Heart left ventricle (tissue), 16 donors: Measurements from ENCODE around the gene IQGAP2. TPM values are rescaled to one million over a fixed set of nuclear protein-coding genes. Genes with fewer than 3 reads are reported as not detected.

Source experiments
- ATAC-seq, 4 donors: fragments of 200-7000 bp; cut with Tn5 transposase; one replicate each; pipeline ENCODE4 v1.9.1; 2020 to 2022; ENCODE audit warnings: moderate library complexity in 4 of 4, mild to moderate bottlenecking in 3 of 4, moderate number of reproducible peaks in 1 of 4
- DNase-seq, 5 donors: peaks; one replicate each; pipeline ENCODE4 v3.0.0-alpha.2; 2020
- H3K27ac ChIP-seq, 12 donors: fragments of 200-600 bp; sonication (generic) in 4 of 12; one replicate each; pipeline versions ENCODE4 v1.5.0 to v1.8.0; 2016 to 2022; ENCODE audit warnings: mild to moderate bottlenecking in 2 of 12
- H3K27me3 ChIP-seq, 9 donors: fragments of 200-600 bp; sonication (generic) in 2 of 9; one replicate each; pipeline versions ENCODE4 v1.5.1 to v1.8.0; 2016 to 2022; ENCODE audit warnings: mild to moderate bottlenecking in 3 of 9
- H3K36me3 ChIP-seq, 9 donors: fragments of 200-600 bp; sonication (generic) in 2 of 9; one replicate each; pipeline versions ENCODE4 v1.5.0 to v1.8.0; 2018 to 2022; ENCODE audit warnings: mild to moderate bottlenecking in 2 of 9
- H3K4me1 ChIP-seq, 12 donors: fragments of 200-600 bp; sonication (generic) in 4 of 12; one replicate each; pipeline versions ENCODE4 v1.5.0 to v1.8.0; 2016 to 2022; ENCODE audit warnings: mild to moderate bottlenecking in 3 of 12
- H3K4me3 ChIP-seq, 12 donors: fragments of 200-600 bp; sonication (generic) in 4 of 12; one replicate each; pipeline versions ENCODE4 v1.5.0 to v1.8.0; 2017 to 2022; ENCODE audit warnings: mild to moderate bottlenecking in 9 of 12, moderate library complexity in 4 of 12
- H3K9me3 ChIP-seq, 12 donors: fragments of 200-600 bp; sonication (generic) in 4 of 12; one replicate each; pipeline versions ENCODE4 v1.5.0 to v1.8.0; 2016 to 2022; ENCODE audit warnings: mild to moderate bottlenecking in 1 of 12
- POLR2A ChIP-seq, 2 donors: fragments of 450-650 bp; IDR thresholded peaks; one replicate each; pipeline ENCODE4 v1.6.1; 2017; ENCODE audit warnings: antibody characterized with exemption in 2 of 2, mild to moderate bottlenecking in 2 of 2, moderate library complexity in 2 of 2
- WGBS, 4 donors: extraction: QIAGEN DNeasy Blood & Tissue Kit in 2 of 4; methylation state at CpG; one replicate each; pipeline versions ENCODE4 v1.1.5 to v1.1.7; 2013 to 2018; 5-methylcytosine and 5-hydroxymethylcytosine counted together
- intact Hi-C, 10 donors: fragments of 100-400 bp; cut with DNase I; formaldehyde crosslinking; loops; one replicate each; pipeline versions ENCODE4 v1.11.1 to v1.14.2; 2022
- polyA plus RNA-seq, 2 donors: library from polyadenylated mRNA; stranded (reverse); fragments of 200-250 nt; gene quantifications; one replicate each; pipeline ENCODE4 v1.2.3, GENCODE V29; 2013
- total RNA-seq, 9 donors: library from RNA; depleted of rRNA in 2 of 9; stranded (reverse); fragments of >200 nt in 2 of 9; fragmentation: NEBNext Ultra II Directional in 3 of 9; extraction: Animal tissue kit (Norgen Biotek cat#: 25700) in 3 of 9; gene quantifications; one replicate each; pipeline versions ENCODE4 v1.1.0 to v1.2.4, GENCODE V29; 2016 to 2023
- TF ChIP-seq, protein P1 (sequence below), 12 donors: fragments of 200-600 bp; sonication (generic) in 4 of 12; IDR thresholded peaks; one replicate each; pipeline versions ENCODE4 v1.5.0 to v1.8.0; 2018 to 2022; ENCODE audit warnings: antibody characterized with exemption in 12 of 12, mild to moderate bottlenecking in 5 of 12
- donor health status: ischemic (EF 13 %, LVEDD 7.1; RV severe dilation, severe dysfunction).
- donor health status: healthy with polysubstance abuse.
- donor health status: DM: no; HTN: yes; CAD: no.
- donor health status: DM: no; HTN: no; CAD: no.
- donor health status: ischemic (EF 25% LVEDD 6.9; RV normal size, moderate dysfunction).
- donor health status: ischemic (EF 25% LVEDD 5.7; RV mildly dilated, moderate dysfunction).
- donor health status: healthy.
- donor health status: DM: yes; HTN: yes; CAD: no.
- donor health status: ischemic (EF 35%, LVEDD 5.7; RV mildly dilated, moderate dysfunction).
- donor health status: nonischemic (EF 11% LVEDD 7.7; RV severe dilation, severe dysfunction).
- donor health status: DM: yes; HTN: yes; CAD: no.
- donor health status: PGD.
- donor health status: ischemic (EF 29% LVEDD 5.4; RV normal size, mild dysfunction).
- donor health status: nonischemic (EF 23%, LVEDD 6.1; RV moderate dilation, normal function).

Gene IQGAP2
- total and polyA plus RNA-seq, 11 donors = 1.7 to 35.4 (median 6.1) TPM

- TF ChIP-seq, protein P1, sequence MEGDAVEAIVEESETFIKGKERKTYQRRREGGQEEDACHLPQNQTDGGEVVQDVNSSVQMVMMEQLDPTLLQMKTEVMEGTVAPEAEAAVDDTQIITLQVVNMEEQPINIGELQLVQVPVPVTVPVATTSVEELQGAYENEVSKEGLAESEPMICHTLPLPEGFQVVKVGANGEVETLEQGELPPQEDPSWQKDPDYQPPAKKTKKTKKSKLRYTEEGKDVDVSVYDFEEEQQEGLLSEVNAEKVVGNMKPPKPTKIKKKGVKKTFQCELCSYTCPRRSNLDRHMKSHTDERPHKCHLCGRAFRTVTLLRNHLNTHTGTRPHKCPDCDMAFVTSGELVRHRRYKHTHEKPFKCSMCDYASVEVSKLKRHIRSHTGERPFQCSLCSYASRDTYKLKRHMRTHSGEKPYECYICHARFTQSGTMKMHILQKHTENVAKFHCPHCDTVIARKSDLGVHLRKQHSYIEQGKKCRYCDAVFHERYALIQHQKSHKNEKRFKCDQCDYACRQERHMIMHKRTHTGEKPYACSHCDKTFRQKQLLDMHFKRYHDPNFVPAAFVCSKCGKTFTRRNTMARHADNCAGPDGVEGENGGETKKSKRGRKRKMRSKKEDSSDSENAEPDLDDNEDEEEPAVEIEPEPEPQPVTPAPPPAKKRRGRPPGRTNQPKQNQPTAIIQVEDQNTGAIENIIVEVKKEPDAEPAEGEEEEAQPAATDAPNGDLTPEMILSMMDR (IDR thresholded peaks at IDR 0.05) = no peak
- TF ChIP-seq POLR2A (IDR thresholded peaks at IDR 0.05) = no peak
- H3K27me3 ChIP-seq = peaks cover 0 to 11% (median 0%) of the 10 kb centered on the region in 9 donors
- H3K9me3 ChIP-seq = no peaks in the 10 kb centered on the region
- intact Hi-C loops = no loop called here
- no peak overlapping the region for H3K27ac ChIP-seq
- ATAC-seq (no peak), DNase-seq (no peak)
- peaks cover 0 to 33% (median 0%) of the 10 kb centered on the region in 12 donors for H3K4me1 ChIP-seq
- H3K36me3 ChIP-seq = no peaks in the 10 kb centered on the region
- 59 to 79% (median 72%) methylated on average over 6 of the region's 6 CpGs for WGBS, 4 donors
- H3K4me3 ChIP-seq = no peak overlapping the region
Observed at GRCh38 chr5:76451031-76451701, 48.1 kb downstream of the IQGAP2 start.

GRCh38 chr5:76455531-76456133 lies 52.5 kb downstream of the IQGAP2 start:
- no peak overlapping the region for H3K27ac ChIP-seq
- no peaks in the 10 kb centered on the region for H3K36me3 ChIP-seq
- H3K27me3 ChIP-seq = no peaks in the 10 kb centered on the region
- no peak for TF ChIP-seq POLR2A (IDR thresholded peaks at IDR 0.05)
- TF ChIP-seq, protein P1 (IDR thresholded peaks at IDR 0.05) = no peak
- H3K9me3 ChIP-seq = no peaks in the 10 kb centered on the region
- WGBS, 4 donors = 62 to 85% (median 72%) methylated on average over 4 of the region's 4 CpGs
- peaks cover 0 to 29% (median 0%) of the 10 kb centered on the region in 12 donors for H3K4me1 ChIP-seq
- DNase-seq (no peak), ATAC-seq (no peak)
- no peak overlapping the region for H3K4me3 ChIP-seq
- intact Hi-C loops = no loop called here

- TF ChIP-seq, protein P1 (IDR thresholded peaks at IDR 0.05) = no peak
- no peak for TF ChIP-seq POLR2A (IDR thresholded peaks at IDR 0.05)
- Histone ChIP-seq H3K9me3 (no peaks in the 10 kb centered on the region), H3K4me1 (peaks cover 0 to 23% (median 0%) of the 10 kb centered on the region in 12 donors), H3K27me3 (no peaks in the 10 kb centered on the region), H3K4me3 (no peak overlapping the region), H3K27ac (no peak overlapping the region), H3K36me3 (no peaks in the 10 kb centered on the region)
- WGBS, 4 donors = 88 to 95% (median 91%) methylated on average over 4 of the region's 4 CpGs
- DNase-seq (no peak), ATAC-seq (no peak)
- intact Hi-C loops = no loop called here
Observed at GRCh38 chr5:76456258-76456657, 53.2 kb downstream of the IQGAP2 start.

GRCh38 chr5:76457674-76458485 lies 54.8 kb downstream of the IQGAP2 start:
- no peak for ATAC-seq
- 57 to 64% (median 62%) methylated on average over 4 of the region's 4 CpGs for WGBS, 4 donors

More at GRCh38 chr5:76457674-76458485, 54.8 kb downstream of the IQGAP2 start:
- no peak for DNase-seq
- Histone ChIP-seq H3K27ac (no peak overlapping the region), H3K4me3 (no peak overlapping the region), H3K4me1 (peaks cover 0 to 19% (median 0%) of the 10 kb centered on the region in 12 donors), H3K36me3 (no peaks in the 10 kb centered on the region), H3K27me3 (no peaks in the 10 kb centered on the region), H3K9me3 (no peaks in the 10 kb centered on the region)
- intact Hi-C loops = no loop called here
- TF ChIP-seq POLR2A (IDR thresholded peaks at IDR 0.05) = no peak
- TF ChIP-seq, protein P1 (IDR thresholded peaks at IDR 0.05) = no peak
